Testis (tissue), 2 donors: ENCODE data around the gene SSX2IP.

Experiments
- POLR2A ChIP-seq: fragments of 450-650 bp; IDR thresholded peaks from one replicate; pipeline ENCODE4 v1.6.1; 2017; ENCODE audit warnings: antibody characterized with exemption, mild to moderate bottlenecking, moderate library complexity
- TF ChIP-seq, protein P1 (sequence below), 3 experiments: fragments of 450-650 bp in 2 of 3; fragments of 200-600 bp in 1 of 3; sonication (generic) in 1 of 3; IDR thresholded peaks; one replicate each; pipeline ENCODE4 v1.5.1; 2016 to 2019; ENCODE audit warnings: antibody characterized with exemption in 3 of 3, mild to moderate bottlenecking in 2 of 3, moderate library complexity in 1 of 3

DNA sequence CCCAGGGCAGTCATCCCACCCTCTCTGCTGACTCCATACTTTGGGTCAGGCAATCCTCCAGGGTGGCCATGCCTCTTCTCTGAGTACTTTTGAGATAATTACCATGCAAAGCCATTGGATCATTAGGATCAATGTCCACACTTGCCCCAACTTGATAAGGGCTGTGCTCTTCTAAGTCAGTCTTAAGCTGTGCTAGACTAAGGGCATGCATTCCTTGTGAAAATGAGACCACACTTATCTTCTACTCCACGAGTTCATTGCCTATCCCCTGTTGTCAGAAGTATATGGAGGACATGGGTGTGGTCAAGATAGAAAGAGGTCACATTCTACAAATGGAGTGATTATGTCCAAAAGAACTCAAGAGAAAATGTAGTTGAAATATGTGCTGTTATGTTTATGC, 18.9 kb upstream of the SSX2IP start:
- TF ChIP-seq, protein P1, sequence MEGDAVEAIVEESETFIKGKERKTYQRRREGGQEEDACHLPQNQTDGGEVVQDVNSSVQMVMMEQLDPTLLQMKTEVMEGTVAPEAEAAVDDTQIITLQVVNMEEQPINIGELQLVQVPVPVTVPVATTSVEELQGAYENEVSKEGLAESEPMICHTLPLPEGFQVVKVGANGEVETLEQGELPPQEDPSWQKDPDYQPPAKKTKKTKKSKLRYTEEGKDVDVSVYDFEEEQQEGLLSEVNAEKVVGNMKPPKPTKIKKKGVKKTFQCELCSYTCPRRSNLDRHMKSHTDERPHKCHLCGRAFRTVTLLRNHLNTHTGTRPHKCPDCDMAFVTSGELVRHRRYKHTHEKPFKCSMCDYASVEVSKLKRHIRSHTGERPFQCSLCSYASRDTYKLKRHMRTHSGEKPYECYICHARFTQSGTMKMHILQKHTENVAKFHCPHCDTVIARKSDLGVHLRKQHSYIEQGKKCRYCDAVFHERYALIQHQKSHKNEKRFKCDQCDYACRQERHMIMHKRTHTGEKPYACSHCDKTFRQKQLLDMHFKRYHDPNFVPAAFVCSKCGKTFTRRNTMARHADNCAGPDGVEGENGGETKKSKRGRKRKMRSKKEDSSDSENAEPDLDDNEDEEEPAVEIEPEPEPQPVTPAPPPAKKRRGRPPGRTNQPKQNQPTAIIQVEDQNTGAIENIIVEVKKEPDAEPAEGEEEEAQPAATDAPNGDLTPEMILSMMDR (IDR thresholded peaks at IDR 0.05), result no peak
- TF ChIP-seq POLR2A, result no peak
